Adrenal gland (tissue), 19 donors: ENCODE data around the gene GLB1L. TPM values are rescaled to one million over a fixed set of nuclear protein-coding genes. Genes with fewer than 3 reads are reported as not detected.

Experiments
- DNase-seq, 7 donors: peaks; one replicate each; pipeline ENCODE4 v3.0.0-alpha.2; 2019 to 2020
- H3K27ac ChIP-seq, 5 donors: fragments of 200-600 bp; sonication (generic) in 4 of 5; 1 replicate in 3 of 5; 2 replicates in 2 of 5; pipeline versions ENCODE4 v1.5.1 to v1.8.0; 2016 to 2020; ENCODE audit warnings: mild to moderate bottlenecking in 1 of 5
- H3K27me3 ChIP-seq: fragments of 200-600 bp; 2 replicates; pipeline ENCODE4 v1.8.0; 2021
- H3K36me3 ChIP-seq, 2 donors: fragments of 200-600 bp; replicated peaks in 1 of 2; 1 replicate in 1 of 2; 2 replicates in 1 of 2; pipeline versions ENCODE4 v1.5.1 to v1.8.0; 2018 to 2022
- H3K4me1 ChIP-seq, 2 donors: fragments of 200-600 bp; replicated peaks in 1 of 2; 1 replicate in 1 of 2; 2 replicates in 1 of 2; pipeline versions ENCODE4 v1.5.1 to v1.8.0; 2018 to 2021
- H3K4me3 ChIP-seq, 4 donors: fragments of 200-600 bp; sonication (generic) in 3 of 4; one replicate each; pipeline ENCODE4 v1.5.1; 2016 to 2018
- H3K9me3 ChIP-seq, 3 donors: fragments of 200-600 bp; sonication (generic) in 1 of 3; replicated peaks in 1 of 3; 1 replicate in 2 of 3; 2 replicates in 1 of 3; pipeline versions ENCODE4 v1.5.1 to v1.8.0; 2016 to 2021
- POLR2A ChIP-seq, 2 donors: fragments of 450-650 bp; IDR thresholded peaks; one replicate each; pipeline ENCODE4 v1.6.1; 2017; ENCODE audit warnings: antibody characterized with exemption in 2 of 2, mild to moderate bottlenecking in 2 of 2, moderate library complexity in 1 of 2
- WGBS, 4 donors: extraction: QIAGEN DNeasy Blood & Tissue Kit in 2 of 4; methylation state at CpG; one replicate each; pipeline versions ENCODE4 v1.1.5 to v1.1.7; 2013 to 2017; 5-methylcytosine and 5-hydroxymethylcytosine counted together
- intact Hi-C, 2 donors: fragments of 100-400 bp; cut with DNase I; formaldehyde crosslinking; loops; one replicate each; pipeline versions ENCODE4 v1.14.1 to v1.15.0; 2022 to 2023
- long read RNA-seq, 10 donors: library from polyadenylated mRNA in 3 of 10; unstranded in 2 of 10; stranded (forward) in 1 of 10; transcript quantifications; one replicate each; pipeline ENCODE4 v2.0.0 and lab custom pipeline, GENCODE V29; 2021 to 2026
- polyA plus RNA-seq, 3 donors: library from polyadenylated mRNA; stranded (reverse); fragments of 200-250 nt in 2 of 3; fragments of 350-450 nt in 1 of 3; fragmentation: Illumina TruSeq in 1 of 3; extraction: RNeasy Lipid Tissue Mini Kit (QIAGEN cat#74804) in 1 of 3; gene quantifications; one replicate each; pipeline ENCODE4 v1.2.3, GENCODE V29; 2013 to 2014
- total RNA-seq, 9 donors: library from RNA; depleted of rRNA in 4 of 9; stranded (reverse); fragments of >200 nt in 4 of 9; fragments of 120-200 nt in 1 of 9; fragmentation: NEBNext Ultra II Directional in 1 of 9; extraction: Animal tissue kit (Norgen Biotek cat#: 25700) in 1 of 9; gene quantifications; one replicate each; pipeline versions ENCODE4 v1.1.0 to v1.2.4, GENCODE V29; 2013 to 2023
- TF ChIP-seq, protein P1 (sequence below), 6 experiments: fragments of 450-650 bp in 4 of 6; fragments of 200-600 bp in 2 of 6; sonication (generic) in 1 of 6; IDR thresholded peaks; 1 replicate in 5 of 6; 2 replicates in 1 of 6; pipeline versions ENCODE4 v1.5.1 to v1.8.0; 2016 to 2021; ENCODE audit warnings: antibody characterized with exemption in 6 of 6, mild to moderate bottlenecking in 2 of 6, moderate library complexity in 1 of 6
- donor health status: healthy with polysubstance abuse.
- donor health status: Bipolar disorder and iron deficiency.
- donor health status: DM: yes; HTN: yes; CAD: no.
- donor health status: DM: no; HTN: no; CAD: no.
- donor health status: DM: no; HTN: no; CAD: no.
- donor health status: DM: yes; HTN: yes; CAD: no.

Gene GLB1L
- total RNA-seq (10 to 100 TPM in 7 of 9 donors, 1 to 10 TPM in 2; 6.3 to 25.0 (median 14.2) TPM), polyA plus RNA-seq (10 to 100 TPM; 12.6 to 18.1 (median 14.9) TPM)
- long read RNA-seq, donor 1, result 0 reads
- long read RNA-seq, donor 2, partial matches to known transcripts, result 0 of 1 reads
- long read RNA-seq, donor 2, other reads (novel, unspliced or antisense), result 0 of 1 reads
- long read RNA-seq, donor 3, partial matches to known transcripts, result 20 of 20 reads
- long read RNA-seq, donor 3, other reads (novel, unspliced or antisense), result 0 of 20 reads
- long read RNA-seq, donor 4, partial matches to known transcripts, result 1 of 2 reads
- long read RNA-seq, donor 4, other reads (novel, unspliced or antisense), result 1 of 2 reads
- long read RNA-seq, donor 5, transcript GLB1L-201 (17 exons, 2,745 nt), result major isoform, 6 of 14 reads
- long read RNA-seq, donor 5, partial matches to known transcripts, result 0 of 14 reads
- long read RNA-seq, donor 5, other reads (novel, unspliced or antisense), result 3 of 14 reads
- long read RNA-seq, donor 6, partial matches to known transcripts, result 0 of 3 reads
- long read RNA-seq, donor 6, other reads (novel, unspliced or antisense), result 2 of 3 reads
- long read RNA-seq, donor 7, result 0 reads
- long read RNA-seq, donor 8, partial matches to known transcripts, result 48 of 58 reads
- long read RNA-seq, donor 8, other reads (novel, unspliced or antisense), result 9 of 58 reads
- long read RNA-seq, donor 9, partial matches to known transcripts, result 6 of 12 reads
- long read RNA-seq, donor 9, other reads (novel, unspliced or antisense), result 6 of 12 reads
- long read RNA-seq, donor 10, result 0 reads

DNA sequence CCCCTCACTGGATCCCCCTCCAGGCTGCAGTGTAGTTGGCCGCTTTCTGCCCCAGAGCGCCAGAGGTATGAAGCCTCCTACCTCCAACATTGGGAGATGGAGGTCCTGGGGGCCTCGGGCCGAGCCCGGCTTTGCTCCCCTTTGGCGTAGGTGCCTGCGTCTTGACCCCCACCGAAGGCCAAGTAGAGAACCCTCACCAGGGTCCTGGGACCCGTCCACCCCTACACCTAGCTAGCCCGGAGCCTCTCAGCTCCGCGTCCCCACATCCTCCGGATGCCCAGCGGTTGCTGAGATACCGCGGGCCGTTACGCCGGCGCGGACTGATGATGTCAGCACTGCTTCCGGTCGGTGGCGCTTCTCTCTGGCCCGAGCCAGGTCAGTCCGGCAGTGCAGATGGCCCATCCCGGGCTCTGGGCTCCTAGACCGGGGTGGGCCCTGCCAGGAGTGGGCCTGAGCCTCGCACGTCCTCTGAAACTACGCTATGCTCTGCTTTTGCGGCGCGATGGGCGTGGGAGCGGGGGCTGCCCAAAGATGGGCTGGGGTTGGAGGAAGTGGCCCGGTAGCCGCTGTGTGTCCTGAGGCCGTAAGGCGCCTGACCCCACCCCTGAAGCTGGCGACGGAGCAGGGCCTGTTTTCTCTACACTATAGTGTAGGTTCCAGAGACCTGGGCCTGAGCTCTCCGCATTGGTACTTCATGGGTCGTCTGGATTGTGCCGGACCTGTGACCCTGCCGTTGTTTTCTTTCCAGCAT lies at the start of gene GLB1L, which contains the start of gene STK16:
Gene GLB1L, minus strand, starts transcription at position 297 of the 751 bp plus-strand sequence. CDS start 1,871 bp downstream, outside the sequence.
Gene STK16, plus strand, starts transcription at position 332 of the 751 bp plus-strand sequence. CDS start 521 bp downstream, outside the sequence.
- 0 to 1% (median 0%) methylated on average over 3 to 46 of the region's 46 CpGs for WGBS, 4 donors
- peak within 1 kb of the TSS; percentile 54 to 70 (median 65) for H3K4me3 ChIP-seq
- intact Hi-C loops, result loop anchor here (10.0 kb wide), 1 partner anchor 49 kb away; no protein-coding TSS in a partner anchor
- H3K9me3 ChIP-seq, result no peaks in the 10 kb centered on the region
- peaks cover 28 to 35% of the 10 kb centered on the region in 2 donors for H3K4me1 ChIP-seq
- H3K27me3 ChIP-seq, result no peaks in the 10 kb centered on the region
- peaks cover 0 to 17% of the 10 kb centered on the region in 2 donors for H3K36me3 ChIP-seq
- peak; percentile 68 to 87 for TF ChIP-seq POLR2A (IDR thresholded peaks at IDR 0.05)
- TF ChIP-seq, protein P1, sequence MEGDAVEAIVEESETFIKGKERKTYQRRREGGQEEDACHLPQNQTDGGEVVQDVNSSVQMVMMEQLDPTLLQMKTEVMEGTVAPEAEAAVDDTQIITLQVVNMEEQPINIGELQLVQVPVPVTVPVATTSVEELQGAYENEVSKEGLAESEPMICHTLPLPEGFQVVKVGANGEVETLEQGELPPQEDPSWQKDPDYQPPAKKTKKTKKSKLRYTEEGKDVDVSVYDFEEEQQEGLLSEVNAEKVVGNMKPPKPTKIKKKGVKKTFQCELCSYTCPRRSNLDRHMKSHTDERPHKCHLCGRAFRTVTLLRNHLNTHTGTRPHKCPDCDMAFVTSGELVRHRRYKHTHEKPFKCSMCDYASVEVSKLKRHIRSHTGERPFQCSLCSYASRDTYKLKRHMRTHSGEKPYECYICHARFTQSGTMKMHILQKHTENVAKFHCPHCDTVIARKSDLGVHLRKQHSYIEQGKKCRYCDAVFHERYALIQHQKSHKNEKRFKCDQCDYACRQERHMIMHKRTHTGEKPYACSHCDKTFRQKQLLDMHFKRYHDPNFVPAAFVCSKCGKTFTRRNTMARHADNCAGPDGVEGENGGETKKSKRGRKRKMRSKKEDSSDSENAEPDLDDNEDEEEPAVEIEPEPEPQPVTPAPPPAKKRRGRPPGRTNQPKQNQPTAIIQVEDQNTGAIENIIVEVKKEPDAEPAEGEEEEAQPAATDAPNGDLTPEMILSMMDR (IDR thresholded peaks at IDR 0.05), result no peak
- peak within 1 kb of the TSS; percentile 68 to 96 (median 87) for H3K27ac ChIP-seq
- DNase-seq, result peak; percentile 92 to 98 (median 96)

DNA sequence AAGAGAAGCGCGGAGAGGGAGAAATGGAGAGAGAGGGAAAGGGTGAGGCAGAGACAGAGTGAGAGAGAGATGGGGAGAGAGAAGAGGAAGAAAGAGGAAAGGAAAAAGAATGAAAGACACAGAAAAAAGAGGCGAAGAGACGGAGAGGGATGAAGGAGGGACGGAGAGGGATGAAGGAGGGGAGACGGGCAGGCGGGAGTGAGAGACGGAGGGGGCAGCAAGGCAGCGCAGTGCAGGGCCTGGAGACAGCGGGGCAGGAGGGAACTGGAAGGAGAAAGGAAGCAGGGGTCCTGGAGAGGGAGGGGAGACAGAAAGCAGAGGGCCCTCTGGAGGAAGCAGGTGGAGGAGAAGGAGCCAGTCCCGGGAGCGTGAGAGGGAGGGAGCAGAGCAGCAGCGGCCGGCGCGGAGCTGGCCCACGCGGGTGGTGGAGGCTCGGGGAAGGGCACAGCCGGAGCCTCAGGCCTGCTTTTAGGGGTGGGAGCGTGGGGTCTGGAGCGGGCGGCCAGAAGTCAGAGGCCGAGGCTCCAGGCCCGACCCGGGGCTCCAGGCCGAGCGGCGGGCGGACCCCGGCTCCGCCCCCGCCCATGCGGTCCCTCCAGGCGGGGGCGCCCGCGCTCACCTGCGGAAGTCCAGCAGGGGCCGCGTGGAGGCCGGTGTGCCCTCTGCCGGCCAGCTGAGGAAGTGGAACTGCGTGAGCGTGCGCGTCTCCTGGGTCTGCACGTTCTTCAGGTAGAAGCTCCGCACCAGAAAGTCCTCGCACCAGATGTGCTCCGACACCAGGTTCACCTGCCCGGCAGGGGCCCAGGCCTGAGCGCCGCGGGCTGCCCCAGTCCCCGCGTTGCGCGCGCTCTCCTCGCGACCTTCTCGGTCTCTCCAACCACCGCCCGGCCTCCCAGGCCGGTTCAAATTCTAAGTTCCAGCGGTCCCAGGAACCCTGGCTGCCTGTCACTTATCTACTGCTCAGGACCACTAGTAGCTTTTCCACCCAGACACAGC lies 49.4 kb upstream of the GLB1L start:
- WGBS, 4 donors, result 8 to 23% (median 12%) methylated on average over 25 to 67 of the region's 67 CpGs
- Histone ChIP-seq H3K4me1 (peaks cover 0 to 7% of the 10 kb centered on the region in 2 donors), H3K9me3 (no peaks in the 10 kb centered on the region), H3K27me3 (no peaks in the 10 kb centered on the region), H3K4me3 (peak overlapping the region in 2 of 4 donors; percentile 16 to 62), H3K36me3 (no peaks in the 10 kb centered on the region), H3K27ac (peak overlapping the region in 2 of 5 donors; percentile 75 to 79)
- peak; percentile 80 to 93 (median 87) for DNase-seq
- intact Hi-C loops, result loop anchor here (5.0 to 10.0 kb wide), 2 partner anchors 50 to 132 kb away; partner anchors contain the start of genes GLB1L (in 2 of the 2), STK16 (in 2 of the 2) and NHEJ1 (in 1 of the 2)
- TF ChIP-seq POLR2A (IDR thresholded peaks at IDR 0.05), result peak; percentile 25 to 43
- TF ChIP-seq, protein P1 (IDR thresholded peaks at IDR 0.05), result peak; percentile 71 to 100 (median 92)

DNA sequence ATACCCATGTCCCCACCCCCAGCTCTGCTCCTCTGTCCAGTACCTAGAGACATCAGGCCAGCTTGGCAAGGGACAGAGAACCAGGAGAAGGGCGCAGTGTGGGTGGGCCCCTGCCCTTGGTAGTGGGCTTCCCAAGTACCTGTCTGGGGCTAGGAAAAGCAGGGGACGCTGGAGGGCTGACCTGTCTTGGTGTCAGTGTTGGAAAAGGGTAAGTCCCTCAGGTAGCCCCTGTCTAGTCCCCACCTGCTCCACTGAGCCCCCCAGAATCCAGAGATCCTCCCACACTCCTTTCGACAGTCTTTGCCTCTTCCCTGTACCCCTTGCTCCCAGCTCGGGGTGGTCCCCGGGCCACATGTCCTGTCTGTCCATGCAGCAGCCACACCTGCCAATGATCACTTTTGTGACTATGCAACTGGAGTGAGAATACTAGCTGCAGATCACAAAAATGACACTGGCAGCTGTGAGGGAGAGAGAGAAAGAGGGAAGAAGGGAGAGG lies 48.5 kb upstream of the GLB1L start:
- TF ChIP-seq, protein P1 (IDR thresholded peaks at IDR 0.05), result no peak
- no peak for TF ChIP-seq POLR2A (IDR thresholded peaks at IDR 0.05)
- peak overlapping the region in 1 of 5 donors; percentile 75 for H3K27ac ChIP-seq
- H3K9me3 ChIP-seq, result no peaks in the 10 kb centered on the region
- intact Hi-C loops, result loop anchor here (10.0 kb wide), 1 partner anchor 49 kb away; the partner anchor contains the start of genes GLB1L (in 2 of the 2) and STK16 (in 2 of the 2)
- H3K27me3 ChIP-seq, result no peaks in the 10 kb centered on the region
- 80 to 87% (median 85%) methylated on average over 4 to 5 of the region's 5 CpGs for WGBS, 4 donors
- H3K36me3 ChIP-seq, result no peaks in the 10 kb centered on the region
- no peak overlapping the region for H3K4me3 ChIP-seq
- peaks cover 0 to 13% of the 10 kb centered on the region in 2 donors for H3K4me1 ChIP-seq
- peak in 2 of 7 donors; percentile 21 to 50 for DNase-seq
